Natural killer cell treated with Interleukin-12 subunit alpha and Interleukin-12 subunit beta and Interleukin-15 and Interleukin-18, amount 100 ng/mL, for 72 hours (primary cell): Measurements from ENCODE around the gene CPSF4. TPM values are rescaled to one million over a fixed set of nuclear protein-coding genes. Genes with fewer than 3 reads are reported as not detected.

Source experiments
- ATAC-seq, 2 donors: fragments of 150-1000 bp; cut with Tn5 transposase in 1 of 2; sonication (Bioruptor Pico), chemical (Tn5 transposase) in 1 of 2; 2 replicates each; pipeline ENCODE4 v1.10.0; 2021
- DNase-seq: peaks from one replicate; pipeline ENCODE4 v3.0.0; 2022; ENCODE audit warnings: low spot score
- H3K27ac Mint-ChIP-seq, 2 donors: 1 replicate in 1 of 2; 2 replicates in 1 of 2; pipeline ENCODE4 v1.8.0; 2022; ENCODE audit warnings: mixed read lengths in 2 of 2, mild to moderate bottlenecking in 1 of 2, moderate library complexity in 1 of 2
- H3K27me3 Mint-ChIP-seq, 2 donors: 1 replicate in 1 of 2; 2 replicates in 1 of 2; pipeline ENCODE4 v1.8.0; 2022; ENCODE audit warnings: mixed read lengths in 2 of 2
- H3K36me3 Mint-ChIP-seq: one replicate; pipeline ENCODE4 v1.8.0; 2022; ENCODE audit warnings: mixed read lengths
- H3K4me1 Mint-ChIP-seq, 2 donors: 1 replicate in 1 of 2; 2 replicates in 1 of 2; pipeline ENCODE4 v1.8.0; 2022; ENCODE audit warnings: low read depth in 2 of 2, mixed read lengths in 2 of 2, mild to moderate bottlenecking in 1 of 2
- H3K4me3 Mint-ChIP-seq: one replicate; pipeline ENCODE4 v1.8.0; 2022; ENCODE audit warnings: mixed read lengths
- H3K9me3 Mint-ChIP-seq: 2 replicates; pipeline ENCODE4 v1.8.0; 2022; ENCODE audit warnings: mixed read lengths
- total RNA-seq, 2 donors: library from RNA; stranded (reverse); gene quantifications; one replicate each; pipeline ENCODE4 v1.2.3, GENCODE V29; 2022

CPSF4 gene
- total RNA-seq, 2 donors from 2014 or later = 51.1 to 91.1 TPM

- no peaks in the 10 kb centered on the region for H3K9me3 Mint-ChIP-seq
- DNase-seq (no peak), ATAC-seq (no peak)
- no peaks in the 10 kb centered on the region for H3K27me3 Mint-ChIP-seq
- H3K4me3 Mint-ChIP-seq = no peak overlapping the region
- H3K4me1 Mint-ChIP-seq = peaks cover 32 to 36% of the 10 kb centered on the region in 2 donors
- peaks cover 9% of the 10 kb centered on the region for H3K36me3 Mint-ChIP-seq
- H3K27ac Mint-ChIP-seq = no peak overlapping the region
Measured at GRCh38 chr7:99468336-99468918, 29.7 kb downstream of the CPSF4 start.

- no peak overlapping the region for H3K4me3 Mint-ChIP-seq
- H3K9me3 Mint-ChIP-seq = no peaks in the 10 kb centered on the region
- ATAC-seq = no peak
- H3K27me3 Mint-ChIP-seq = no peaks in the 10 kb centered on the region
- H3K4me1 Mint-ChIP-seq = peaks cover 27 to 31% of the 10 kb centered on the region in 2 donors
- peaks cover 5% of the 10 kb centered on the region for H3K36me3 Mint-ChIP-seq
- no peak overlapping the region for H3K27ac Mint-ChIP-seq
- no peak for DNase-seq
Measured at GRCh38 chr7:99469381-99470065, 30.8 kb downstream of the CPSF4 start.

GRCh38 chr7:99472561-99473314 is 34.0 kb downstream of the CPSF4 start, which contains the start of gene ZNF789:
ZNF789 (plus strand) TSS chr7:99472890; CDS start chr7:99476457, 3,567 bp downstream.
- Mint-ChIP-seq H3K36me3 (peaks cover 10% of the 10 kb centered on the region), H3K4me3 (peak within 1 kb of the TSS; percentile 98), H3K9me3 (no peaks in the 10 kb centered on the region), H3K27ac (peak within 1 kb of the TSS; percentile 90 to 95), H3K27me3 (no peaks in the 10 kb centered on the region), H3K4me1 (peaks cover 17 to 28% of the 10 kb centered on the region in 2 donors)
- DNase-seq (peak; percentile 98), ATAC-seq (peak; percentile 99 to 100)

GRCh38 chr7:99473315-99473596 is 34.5 kb downstream of the CPSF4 start:
- peak overlapping the region; percentile 98 for H3K4me3 Mint-ChIP-seq
- H3K4me1 Mint-ChIP-seq = peaks cover 21 to 33% of the 10 kb centered on the region in 2 donors
- no peaks in the 10 kb centered on the region for H3K27me3 Mint-ChIP-seq
- peaks cover 10% of the 10 kb centered on the region for H3K36me3 Mint-ChIP-seq
- DNase-seq (no peak), ATAC-seq (no peak)
- no peaks in the 10 kb centered on the region for H3K9me3 Mint-ChIP-seq
- H3K27ac Mint-ChIP-seq = peak overlapping the region; percentile 90 to 95

- H3K4me1 Mint-ChIP-seq = peaks cover 29 to 34% of the 10 kb centered on the region in 2 donors
- ATAC-seq (no peak), DNase-seq (no peak)
- H3K9me3 Mint-ChIP-seq = no peaks in the 10 kb centered on the region
- no peak overlapping the region for H3K27ac Mint-ChIP-seq
- no peaks in the 10 kb centered on the region for H3K27me3 Mint-ChIP-seq
- H3K36me3 Mint-ChIP-seq = peaks cover 10% of the 10 kb centered on the region
- H3K4me3 Mint-ChIP-seq = no peak overlapping the region
Measured at GRCh38 chr7:99476107-99476506, 37.4 kb downstream of the CPSF4 start.

- ATAC-seq (no peak), DNase-seq (no peak)
- Mint-ChIP-seq H3K27ac (peak overlapping the region; percentile 23 to 66), H3K4me1 (peaks cover 17 to 18% of the 10 kb centered on the region in 2 donors), H3K9me3 (no peaks in the 10 kb centered on the region), H3K36me3 (peaks cover 5% of the 10 kb centered on the region), H3K4me3 (no peak overlapping the region), H3K27me3 (no peaks in the 10 kb centered on the region)
Measured at GRCh38 chr7:99478464-99479440, 40.0 kb downstream of the CPSF4 start.

GRCh38 chr7:99485094-99485493 is 46.4 kb downstream of the CPSF4 start:
- ATAC-seq (no peak), DNase-seq (no peak)
- Mint-ChIP-seq H3K27me3 (no peaks in the 10 kb centered on the region), H3K9me3 (no peaks in the 10 kb centered on the region), H3K4me3 (no peak overlapping the region), H3K27ac (peak overlapping the region in 1 of 2 donors; percentile 0), H3K36me3 (peaks cover 4% of the 10 kb centered on the region), H3K4me1 (peaks cover 5 to 10% of the 10 kb centered on the region in 2 donors)

GRCh38 chr7:99489235-99489634 is 50.5 kb downstream of the CPSF4 start:
- H3K9me3 Mint-ChIP-seq = no peaks in the 10 kb centered on the region
- H3K4me1 Mint-ChIP-seq = peaks cover 5 to 12% of the 10 kb centered on the region in 2 donors
- H3K27ac Mint-ChIP-seq = peak overlapping the region in 1 of 2 donors; percentile 22
- no peak for DNase-seq
- no peaks in the 10 kb centered on the region for H3K27me3 Mint-ChIP-seq
- no peak for ATAC-seq
- H3K4me3 Mint-ChIP-seq = no peak overlapping the region
- H3K36me3 Mint-ChIP-seq = peaks cover 24% of the 10 kb centered on the region

GRCh38 chr7:99490878-99491277 is 52.1 kb downstream of the CPSF4 start:
- DNase-seq (no peak), ATAC-seq (no peak)
- no peaks in the 10 kb centered on the region for H3K27me3 Mint-ChIP-seq
- H3K4me3 Mint-ChIP-seq = no peak overlapping the region
- no peak overlapping the region for H3K27ac Mint-ChIP-seq
- no peaks in the 10 kb centered on the region for H3K9me3 Mint-ChIP-seq
- H3K36me3 Mint-ChIP-seq = peaks cover 29% of the 10 kb centered on the region
- H3K4me1 Mint-ChIP-seq = peaks cover 5 to 8% of the 10 kb centered on the region in 2 donors

GRCh38 chr7:99493823-99494222 is 55.1 kb downstream of the CPSF4 start:
- Mint-ChIP-seq H3K9me3 (no peaks in the 10 kb centered on the region), H3K27me3 (no peaks in the 10 kb centered on the region), H3K4me1 (peaks cover 14 to 23% of the 10 kb centered on the region in 2 donors), H3K27ac (no peak overlapping the region), H3K4me3 (no peak overlapping the region), H3K36me3 (peaks cover 42% of the 10 kb centered on the region)
- DNase-seq (no peak), ATAC-seq (no peak)

GRCh38 chr7:99497766-99498545 is 59.2 kb downstream of the CPSF4 start:
- Mint-ChIP-seq H3K4me3 (peak overlapping the region; percentile 96), H3K9me3 (no peaks in the 10 kb centered on the region), H3K4me1 (peaks cover 13 to 24% of the 10 kb centered on the region in 2 donors), H3K27ac (peak overlapping the region; percentile 94 to 99), H3K27me3 (no peaks in the 10 kb centered on the region), H3K36me3 (peaks cover 31% of the 10 kb centered on the region)
- DNase-seq (no peak), ATAC-seq (no peak)

GRCh38 chr7:99498546-99498944 is 59.8 kb downstream of the CPSF4 start:
- no peaks in the 10 kb centered on the region for H3K27me3 Mint-ChIP-seq
- peaks cover 25% of the 10 kb centered on the region for H3K36me3 Mint-ChIP-seq
- ATAC-seq (no peak), DNase-seq (no peak)
- peaks cover 13 to 23% of the 10 kb centered on the region in 2 donors for H3K4me1 Mint-ChIP-seq
- peak overlapping the region; percentile 96 for H3K4me3 Mint-ChIP-seq
- no peaks in the 10 kb centered on the region for H3K9me3 Mint-ChIP-seq
- peak overlapping the region; percentile 94 to 99 for H3K27ac Mint-ChIP-seq

- peaks cover 13 to 21% of the 10 kb centered on the region in 2 donors for H3K4me1 Mint-ChIP-seq
- H3K27ac Mint-ChIP-seq = peak overlapping the region; percentile 94 to 99
- H3K4me3 Mint-ChIP-seq = peak overlapping the region; percentile 96
- no peaks in the 10 kb centered on the region for H3K9me3 Mint-ChIP-seq
- DNase-seq (no peak), ATAC-seq (peak; percentile 58 to 70)
- no peaks in the 10 kb centered on the region for H3K27me3 Mint-ChIP-seq
- peaks cover 17% of the 10 kb centered on the region for H3K36me3 Mint-ChIP-seq
Measured at GRCh38 chr7:99499371-99499720, 60.6 kb downstream of the CPSF4 start.
